Bronchial epithelial cell (primary cell): Measurements from ENCODE around the gene SYNE1. TPM values are rescaled to one million over a fixed set of nuclear protein-coding genes. Genes with fewer than 3 reads are reported as not detected.
A peak's percentile ranks its signal among the peaks of the same experiment; 100 is the strongest.

Experiments
- DNase-seq: peaks from one replicate; pipeline ENCODE4 v3.0.0-alpha.2; 2010; ENCODE audit warnings: low read depth
- FAIRE-seq: peaks from 2 replicates; lab custom pipeline; 2011; peaks lifted over from hg19 to GRCh38; lab: Jason Lieb, UNC
- H3K27me3 ChIP-seq: 2 replicates; pipeline ENCODE4 v1.5.1; 2011; ENCODE audit warnings: low read length; ENCODE audit not compliant: control insufficient read depth, insufficient read depth
- H3K36me3 ChIP-seq: 2 replicates; pipeline ENCODE4 v1.5.1; 2011; ENCODE audit warnings: low read length; ENCODE audit not compliant: control insufficient read depth, insufficient read depth
- H3K4me3 ChIP-seq: 2 replicates; pipeline ENCODE4 v1.5.1; 2011; ENCODE audit warnings: mild to moderate bottlenecking, low read depth, low read length, control low read depth
- CTCF ChIP-seq: IDR thresholded peaks from 2 replicates; pipeline ENCODE4 v1.5.1; 2011; ENCODE audit warnings: mild to moderate bottlenecking, moderate library complexity, low read length, control low read depth, inconsistent platforms; ENCODE audit not compliant: insufficient read depth, severe bottlenecking
- total RNA-seq: library from RNA; depleted of rRNA; stranded (reverse); fragments of >200 nt; gene quantifications from 2 replicates; pipeline ENCODE4 v1.2.1, GENCODE V29; 2014

SYNE1 gene
- total RNA-seq, 1 donor from 2014 or later: 15.8 TPM

GRCh38 chr6:152296648-152297376 is 340.4 kb downstream of the SYNE1 start:
- no peaks in the 10 kb centered on the region for H3K27me3 ChIP-seq

GRCh38 chr6:152295920-152296319 is 341.2 kb downstream of the SYNE1 start:
- FAIRE-seq (no peak), DNase-seq (no peak)
- H3K4me3 ChIP-seq: no peak overlapping the region
- no peak for TF ChIP-seq CTCF
- H3K36me3 ChIP-seq: no peaks in the 10 kb centered on the region
- no peaks in the 10 kb centered on the region for H3K27me3 ChIP-seq

More at GRCh38 chr6:152296648-152297376, 340.4 kb downstream of the SYNE1 start:
- no peaks in the 10 kb centered on the region for H3K36me3 ChIP-seq
- TF ChIP-seq CTCF: no peak
- no peak for FAIRE-seq
- H3K4me3 ChIP-seq: no peak overlapping the region
- no peak for DNase-seq

GRCh38 chr6:152295346-152295745 is 341.8 kb downstream of the SYNE1 start:
- Histone ChIP-seq H3K4me3 (no peak overlapping the region), H3K36me3 (no peaks in the 10 kb centered on the region), H3K27me3 (no peaks in the 10 kb centered on the region)
- no peak for FAIRE-seq
- peak; percentile 81 for DNase-seq
- no peak for TF ChIP-seq CTCF

- no peaks in the 10 kb centered on the region for H3K36me3 ChIP-seq
- no peak for TF ChIP-seq CTCF
- FAIRE-seq (no peak), DNase-seq (no peak)
- no peaks in the 10 kb centered on the region for H3K27me3 ChIP-seq
- H3K4me3 ChIP-seq: no peak overlapping the region
Measured at GRCh38 chr6:152293404-152293803, 343.8 kb downstream of the SYNE1 start.

GRCh38 chr6:152292555-152292954 is 344.6 kb downstream of the SYNE1 start:
- H3K4me3 ChIP-seq: no peak overlapping the region
- FAIRE-seq (no peak), DNase-seq (no peak)
- H3K36me3 ChIP-seq: no peaks in the 10 kb centered on the region
- H3K27me3 ChIP-seq: no peaks in the 10 kb centered on the region
- TF ChIP-seq CTCF: no peak

GRCh38 chr6:152290693-152291092 is 346.5 kb downstream of the SYNE1 start:
- no peak for FAIRE-seq
- no peaks in the 10 kb centered on the region for H3K36me3 ChIP-seq
- no peak for DNase-seq
- H3K4me3 ChIP-seq: no peak overlapping the region
- H3K27me3 ChIP-seq: no peaks in the 10 kb centered on the region
- no peak for TF ChIP-seq CTCF
